T-helper 17 cell (primary cell): Measurements from ENCODE around the gene CREBL2. TPM values are rescaled to one million over a fixed set of nuclear protein-coding genes. Genes with fewer than 3 reads are reported as not detected.

ENCODE experiments used
- ATAC-seq: fragments of 150-1000 bp; cut with Tn5 transposase; 2 replicates; pipeline ENCODE4 v1.10.0; 2021; ENCODE audit warnings: mild to moderate bottlenecking, moderate library complexity
- DNase-seq, 3 donors: peaks; one replicate each; pipeline versions ENCODE4 v3.0.0 to v3.0.0-alpha.2; 2020 to 2021
- H3K9me3 ChIP-seq: one replicate; pipeline ENCODE4 v1.7.0; 2013; ENCODE audit warnings: low read length, mild to moderate bottlenecking; ENCODE audit not compliant: control insufficient read depth, poor library complexity, severe bottlenecking
- H3K27ac Mint-ChIP-seq: one replicate; pipeline ENCODE4 v1.8.0; 2022; ENCODE audit warnings: mild to moderate bottlenecking, moderate library complexity, mixed read lengths
- H3K27me3 Mint-ChIP-seq: one replicate; pipeline ENCODE4 v1.8.0; 2022; ENCODE audit warnings: mixed read lengths
- H3K36me3 Mint-ChIP-seq: one replicate; pipeline ENCODE4 v1.8.0; 2022; ENCODE audit warnings: low read depth, mixed read lengths
- H3K4me1 Mint-ChIP-seq: one replicate; pipeline ENCODE4 v1.8.0; 2022; ENCODE audit warnings: mild to moderate bottlenecking, mixed read lengths
- H3K4me3 Mint-ChIP-seq: one replicate; pipeline ENCODE4 v1.8.0; 2022; ENCODE audit warnings: mild to moderate bottlenecking, moderate library complexity, mixed read lengths
- total RNA-seq, 4 donors: library from RNA in 2 of 4; stranded (reverse) in 2 of 4; gene quantifications; one replicate each; pipeline ENCODE4 v1.2.3 and lab custom pipeline; 2022 to 2026

Gene CREBL2
- total RNA-seq, 2 donors from 2014 or later, result 25.6 to 37.2 TPM

GRCh38 chr12:12681061-12681765 is 69.5 kb downstream of the CREBL2 start:
- H3K27ac Mint-ChIP-seq, result no peak overlapping the region

GRCh38 chr12:12682284-12682683 is 70.6 kb downstream of the CREBL2 start:
- H3K27ac Mint-ChIP-seq, result no peak overlapping the region
- no peak for ATAC-seq

More at GRCh38 chr12:12681061-12681765, 69.5 kb downstream of the CREBL2 start:
- H3K4me3 Mint-ChIP-seq, result no peak overlapping the region
- no peaks in the 10 kb centered on the region for H3K9me3 ChIP-seq
- DNase-seq, result no peak
- ATAC-seq, result no peak
- H3K4me1 Mint-ChIP-seq, result peaks cover 6% of the 10 kb centered on the region
- H3K36me3 Mint-ChIP-seq, result no peaks in the 10 kb centered on the region
- no peaks in the 10 kb centered on the region for H3K27me3 Mint-ChIP-seq

GRCh38 chr12:12683136-12683697 is 71.5 kb downstream of the CREBL2 start:
- DNase-seq (no peak), ATAC-seq (no peak)
- Mint-ChIP-seq H3K36me3 (no peaks in the 10 kb centered on the region), H3K27ac (no peak overlapping the region), H3K27me3 (no peaks in the 10 kb centered on the region), H3K4me1 (peaks cover 3% of the 10 kb centered on the region), H3K4me3 (no peak overlapping the region)
- no peaks in the 10 kb centered on the region for H3K9me3 ChIP-seq

More at GRCh38 chr12:12682284-12682683, 70.6 kb downstream of the CREBL2 start:
- H3K27me3 Mint-ChIP-seq, result no peaks in the 10 kb centered on the region
- no peaks in the 10 kb centered on the region for H3K9me3 ChIP-seq
- DNase-seq, result no peak
- no peaks in the 10 kb centered on the region for H3K36me3 Mint-ChIP-seq
- no peak overlapping the region for H3K4me3 Mint-ChIP-seq
- peaks cover 3% of the 10 kb centered on the region for H3K4me1 Mint-ChIP-seq

GRCh38 chr12:12683725-12684124 is 72.0 kb downstream of the CREBL2 start:
- no peak for DNase-seq
- Mint-ChIP-seq H3K36me3 (no peaks in the 10 kb centered on the region), H3K27me3 (no peaks in the 10 kb centered on the region), H3K4me3 (no peak overlapping the region), H3K27ac (no peak overlapping the region), H3K4me1 (peaks cover 3% of the 10 kb centered on the region)
- ATAC-seq, result no peak
- no peaks in the 10 kb centered on the region for H3K9me3 ChIP-seq

- H3K4me1 Mint-ChIP-seq, result peaks cover 3% of the 10 kb centered on the region
- DNase-seq (no peak), ATAC-seq (no peak)
- no peaks in the 10 kb centered on the region for H3K27me3 Mint-ChIP-seq
- no peaks in the 10 kb centered on the region for H3K36me3 Mint-ChIP-seq
- no peaks in the 10 kb centered on the region for H3K9me3 ChIP-seq
- no peak overlapping the region for H3K27ac Mint-ChIP-seq
- H3K4me3 Mint-ChIP-seq, result no peak overlapping the region
Observed at GRCh38 chr12:12684375-12685106, 72.9 kb downstream of the CREBL2 start.

GRCh38 chr12:12685305-12685704 is 73.6 kb downstream of the CREBL2 start:
- Mint-ChIP-seq H3K27ac (no peak overlapping the region), H3K4me3 (no peak overlapping the region)

GRCh38 chr12:12686472-12686871 is 74.8 kb downstream of the CREBL2 start:
- DNase-seq (no peak), ATAC-seq (no peak)
- Mint-ChIP-seq H3K36me3 (no peaks in the 10 kb centered on the region), H3K27me3 (no peaks in the 10 kb centered on the region), H3K4me1 (peaks cover 3% of the 10 kb centered on the region), H3K27ac (no peak overlapping the region), H3K4me3 (no peak overlapping the region)
- no peaks in the 10 kb centered on the region for H3K9me3 ChIP-seq

More at GRCh38 chr12:12685305-12685704, 73.6 kb downstream of the CREBL2 start:
- Mint-ChIP-seq H3K4me1 (peaks cover 3% of the 10 kb centered on the region), H3K36me3 (no peaks in the 10 kb centered on the region), H3K27me3 (no peaks in the 10 kb centered on the region)
- DNase-seq (no peak), ATAC-seq (no peak)
- H3K9me3 ChIP-seq, result no peaks in the 10 kb centered on the region

GRCh38 chr12:12686925-12687324 is 75.2 kb downstream of the CREBL2 start:
- Mint-ChIP-seq H3K27ac (no peak overlapping the region), H3K4me1 (peaks cover 3% of the 10 kb centered on the region), H3K27me3 (no peaks in the 10 kb centered on the region), H3K4me3 (no peak overlapping the region), H3K36me3 (no peaks in the 10 kb centered on the region)
- DNase-seq (no peak), ATAC-seq (no peak)
- no peaks in the 10 kb centered on the region for H3K9me3 ChIP-seq

- no peak overlapping the region for H3K27ac Mint-ChIP-seq
- H3K36me3 Mint-ChIP-seq, result no peaks in the 10 kb centered on the region
- H3K27me3 Mint-ChIP-seq, result no peaks in the 10 kb centered on the region
Observed at GRCh38 chr12:12689647-12690300, 78.1 kb downstream of the CREBL2 start.

GRCh38 chr12:12691549-12691948 is 79.9 kb downstream of the CREBL2 start:
- no peaks in the 10 kb centered on the region for H3K36me3 Mint-ChIP-seq
- no peak overlapping the region for H3K4me3 Mint-ChIP-seq
- no peaks in the 10 kb centered on the region for H3K27me3 Mint-ChIP-seq
- no peak overlapping the region for H3K27ac Mint-ChIP-seq
- no peaks in the 10 kb centered on the region for H3K9me3 ChIP-seq
- DNase-seq (no peak), ATAC-seq (no peak)
- peaks cover 8% of the 10 kb centered on the region for H3K4me1 Mint-ChIP-seq

More at GRCh38 chr12:12689647-12690300, 78.1 kb downstream of the CREBL2 start:
- DNase-seq (no peak), ATAC-seq (no peak)
- Mint-ChIP-seq H3K4me1 (no peaks in the 10 kb centered on the region), H3K4me3 (no peak overlapping the region)
- H3K9me3 ChIP-seq, result no peaks in the 10 kb centered on the region

- Mint-ChIP-seq H3K4me1 (peaks cover 18% of the 10 kb centered on the region), H3K4me3 (no peak overlapping the region), H3K27me3 (no peaks in the 10 kb centered on the region), H3K27ac (peak overlapping the region; percentile 14), H3K36me3 (no peaks in the 10 kb centered on the region)
- no peak for ATAC-seq
- no peak for DNase-seq
- H3K9me3 ChIP-seq, result no peaks in the 10 kb centered on the region
Observed at GRCh38 chr12:12693111-12693671, 81.5 kb downstream of the CREBL2 start.
